ENCODE measurements around the gene KRTAP9-3.
"Not testable (repeated sequence)": the region's sequence is repeated elsewhere in the genome, so short reads cannot be mapped to it uniquely, and the experiment has no call there.

Gene KRTAP9-3

DNA sequence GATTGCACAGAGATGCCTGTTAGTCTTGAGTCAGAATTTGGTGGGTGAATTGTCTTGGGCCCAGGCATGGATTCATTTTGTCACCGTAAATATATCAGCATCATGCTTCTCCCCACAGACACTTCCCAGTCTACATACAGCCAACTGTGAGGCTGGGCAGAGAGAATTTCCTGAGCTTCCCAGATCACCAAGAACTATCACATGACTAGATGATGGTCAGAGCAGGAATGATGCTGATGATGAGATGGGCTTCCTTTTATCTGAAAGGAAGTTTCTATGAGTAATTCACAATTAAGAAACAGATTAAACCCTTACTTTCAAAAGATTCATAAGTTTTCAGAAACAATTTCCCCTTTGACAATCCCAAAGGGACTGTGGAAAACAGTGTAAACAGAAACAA, 22.6 kb downstream of the KRTAP9-3 start:
- DNase-seq, result no peak

DNA sequence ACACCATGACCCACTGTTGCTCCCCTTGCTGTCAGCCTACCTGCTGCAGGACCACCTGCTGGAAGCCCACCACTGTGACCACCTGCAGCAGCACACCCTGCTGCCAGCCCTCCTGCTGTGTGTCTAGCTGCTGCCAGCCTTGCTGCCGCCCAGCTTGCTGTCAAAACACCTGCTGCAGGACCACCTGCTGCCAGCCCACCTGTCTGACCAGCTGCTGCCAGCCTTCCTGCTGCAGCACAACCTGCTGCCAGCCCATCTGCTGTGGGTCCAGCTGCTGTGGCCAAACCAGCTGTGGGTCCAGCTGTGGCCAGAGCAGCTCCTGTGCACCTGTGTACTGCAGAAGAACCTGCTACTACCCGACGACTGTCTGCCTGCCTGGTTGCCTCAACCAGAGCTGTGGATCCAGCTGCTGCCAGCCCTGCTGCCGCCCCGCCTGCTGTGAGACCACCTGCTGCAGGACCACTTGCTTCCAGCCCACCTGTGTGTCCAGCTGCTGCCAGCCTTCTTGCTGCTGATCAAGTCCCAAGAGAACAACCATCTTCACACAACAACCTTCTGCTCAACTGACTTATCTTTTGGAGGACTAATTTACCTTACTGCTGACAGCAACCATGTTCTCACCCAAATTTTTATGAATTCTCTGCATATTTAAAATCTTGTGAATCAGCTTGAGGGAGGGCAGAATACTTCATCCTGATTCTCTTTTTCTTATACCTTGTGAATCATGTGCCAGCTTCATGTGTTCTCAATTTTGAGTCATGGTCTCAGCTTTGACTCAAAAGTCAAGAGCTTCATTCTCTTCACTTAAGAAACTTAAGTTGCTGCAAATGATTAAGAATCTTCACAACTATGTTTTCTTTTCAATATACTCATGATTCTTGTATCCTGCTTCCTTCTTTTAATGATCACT, 23.4 kb downstream of the KRTAP9-3 start, which contains the start of gene KRTAP9-9:
Gene KRTAP9-9 (plus strand): TSS at position 4 of the 910 bp plus-strand sequence.
- DNase-seq, result not testable (repeated sequence)

DNA sequence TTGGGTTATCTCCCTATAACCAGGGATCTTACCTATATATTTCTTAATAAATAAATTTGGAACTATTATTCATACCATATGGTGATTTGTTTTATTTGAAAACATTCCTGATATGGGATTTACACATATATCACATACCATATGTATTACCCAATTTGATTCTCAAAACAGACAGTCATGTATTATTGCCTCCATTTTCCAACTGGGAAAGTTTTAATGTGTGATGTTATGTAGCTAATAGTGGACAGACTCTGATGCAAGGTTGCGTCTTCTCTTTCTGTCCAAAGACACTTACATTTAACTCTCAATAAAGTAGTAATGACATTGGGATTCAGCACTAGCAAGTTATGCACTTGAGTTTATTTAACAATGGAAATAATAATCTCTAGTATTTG, 24.0 kb downstream of the KRTAP9-3 start:
- DNase-seq, result no peak

DNA sequence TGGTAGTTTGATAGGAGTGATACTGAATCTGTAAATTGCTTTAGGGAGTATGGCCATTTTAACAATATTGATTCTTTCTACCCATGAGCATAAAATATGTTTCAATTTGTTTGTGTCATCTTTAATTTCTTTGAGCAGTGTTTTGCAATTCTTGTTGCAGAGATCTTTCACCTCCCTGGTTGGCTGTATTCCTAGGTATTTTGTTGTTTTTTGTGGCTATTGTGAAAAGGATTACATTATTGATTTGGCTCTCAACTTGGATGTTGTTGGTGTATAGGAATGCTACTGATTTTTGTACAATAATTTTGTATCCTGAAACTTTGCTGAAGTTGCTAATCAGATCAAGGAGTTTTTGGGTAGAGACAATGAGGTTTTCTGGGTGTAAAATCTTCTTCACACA, 26.2 kb downstream of the KRTAP9-3 start:
- no peak for DNase-seq

DNA sequence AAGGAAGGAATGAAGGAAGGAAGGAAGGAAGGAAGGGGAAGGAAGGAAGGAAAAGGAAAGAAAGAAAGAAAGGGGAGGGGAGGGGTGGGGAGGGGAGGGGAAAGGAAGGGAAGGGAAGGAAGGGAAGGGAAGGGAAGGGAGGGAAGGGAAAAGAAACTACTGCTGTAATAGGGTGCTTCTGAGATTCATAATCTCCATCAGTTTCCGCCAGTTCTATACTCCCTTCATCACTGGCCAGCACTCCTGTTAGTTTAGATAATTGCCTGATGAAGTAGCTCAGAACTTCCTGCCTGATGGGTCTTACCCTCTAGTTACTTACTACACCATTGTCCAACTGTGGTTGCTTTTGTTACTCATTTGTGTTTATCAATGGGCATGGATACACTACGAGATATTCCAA, 31.0 kb downstream of the KRTAP9-3 start:
- no peak for DNase-seq

DNA sequence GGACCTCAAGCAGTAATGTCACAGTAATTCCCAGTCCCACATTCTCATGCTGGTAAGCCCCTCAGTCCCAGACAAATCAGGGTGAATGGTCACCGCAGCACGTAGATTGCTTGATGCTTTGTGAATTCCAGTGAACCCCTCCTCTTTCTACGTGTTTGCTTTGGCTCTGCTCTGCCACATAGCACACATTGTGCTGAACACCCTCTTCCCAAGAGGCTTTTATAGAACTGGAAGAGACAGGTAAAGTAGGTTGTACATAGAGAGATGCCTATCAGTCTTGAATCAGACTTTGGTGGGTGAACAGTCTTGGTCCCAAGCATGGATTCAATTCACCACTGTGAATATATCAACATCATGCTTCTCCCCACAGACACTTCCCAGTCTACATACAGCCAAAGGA, 32.4 kb downstream of the KRTAP9-3 start:
- no peak for DNase-seq

DNA sequence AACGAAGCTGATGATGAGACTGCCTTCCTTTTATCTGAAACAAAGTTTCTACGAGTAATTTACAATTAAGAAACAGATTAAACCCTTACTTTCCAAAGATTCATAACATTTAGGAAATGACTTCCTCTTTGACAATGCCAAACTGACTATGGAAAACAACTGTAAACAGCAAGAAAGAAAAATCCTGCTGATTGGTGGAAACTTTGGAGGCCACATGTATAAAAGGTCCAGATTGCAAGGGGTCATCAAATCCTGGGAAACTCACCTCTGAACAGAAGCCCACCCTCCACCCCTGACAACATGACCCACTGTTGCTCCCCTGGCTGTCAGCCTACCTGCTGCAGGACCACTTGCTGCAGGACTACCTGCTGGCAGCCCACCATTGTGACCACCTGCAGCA, 32.8 kb downstream of the KRTAP9-3 start, which contains the start of gene KRTAP9-6:
Gene KRTAP9-6 (plus strand): TSS at position 301 of the 400 bp plus-strand sequence. CDS start 0 bp downstream, at position 301.
- no peak for DNase-seq

DNA sequence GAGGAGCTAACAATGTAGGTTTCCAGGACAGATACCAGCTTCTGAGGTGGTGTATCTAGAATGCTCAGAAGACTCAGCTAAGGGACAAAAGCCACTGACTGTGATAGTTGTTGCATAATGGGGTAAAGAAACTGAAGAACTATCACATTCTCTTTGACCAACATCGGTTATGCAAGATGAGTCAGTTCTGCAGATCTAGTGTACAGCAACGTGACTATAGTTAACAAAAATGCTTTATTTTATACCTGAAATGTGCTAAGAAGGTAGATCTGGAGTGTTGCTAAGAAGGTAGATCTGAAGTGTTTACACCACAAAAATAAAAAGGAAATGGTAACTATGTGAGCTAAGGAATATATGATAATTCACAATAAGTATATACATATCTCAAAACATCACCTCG, 35.5 kb downstream of the KRTAP9-3 start:
- DNase-seq, result no peak

DNA sequence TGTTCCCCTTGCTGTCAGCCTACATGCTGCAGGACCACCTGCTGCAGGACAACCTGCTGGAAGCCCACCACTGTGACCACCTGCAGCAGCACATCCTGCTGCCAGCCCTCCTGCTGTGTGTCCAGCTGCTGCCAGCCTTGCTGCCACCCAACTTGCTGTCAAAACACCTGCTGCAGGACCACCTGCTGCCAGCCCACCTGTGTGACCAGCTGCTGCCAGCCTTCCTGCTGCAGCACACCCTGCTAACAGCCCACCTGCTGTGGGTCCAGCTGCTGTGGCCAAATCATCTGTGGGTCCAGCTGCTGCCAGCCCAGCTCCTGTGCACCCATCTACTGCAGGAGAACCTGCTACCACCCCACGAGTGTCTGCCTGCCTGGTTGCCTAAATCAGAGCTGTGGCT, 39.1 kb downstream of the KRTAP9-3 start:
- DNase-seq, result not testable (repeated sequence)

DNA sequence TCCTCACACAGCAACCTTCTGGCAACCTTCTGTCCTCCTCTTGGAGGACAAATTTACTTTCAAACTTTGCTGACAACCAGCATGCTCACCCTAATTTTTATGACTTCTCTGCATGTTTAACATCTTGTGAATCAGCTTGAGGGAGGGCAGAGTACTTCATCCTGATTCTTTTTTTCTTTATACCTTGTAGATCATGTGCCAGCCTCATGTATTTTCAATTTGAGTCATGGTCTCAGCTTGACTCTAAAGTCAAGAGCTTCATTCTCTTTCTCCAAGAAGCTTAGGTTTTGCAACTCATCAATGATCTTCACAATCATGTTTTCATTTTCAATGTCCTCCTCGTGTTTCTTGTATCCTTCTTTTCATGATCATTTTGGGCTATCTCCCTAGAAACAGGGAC, 39.6 kb downstream of the KRTAP9-3 start:
- DNase-seq, result no peak

DNA sequence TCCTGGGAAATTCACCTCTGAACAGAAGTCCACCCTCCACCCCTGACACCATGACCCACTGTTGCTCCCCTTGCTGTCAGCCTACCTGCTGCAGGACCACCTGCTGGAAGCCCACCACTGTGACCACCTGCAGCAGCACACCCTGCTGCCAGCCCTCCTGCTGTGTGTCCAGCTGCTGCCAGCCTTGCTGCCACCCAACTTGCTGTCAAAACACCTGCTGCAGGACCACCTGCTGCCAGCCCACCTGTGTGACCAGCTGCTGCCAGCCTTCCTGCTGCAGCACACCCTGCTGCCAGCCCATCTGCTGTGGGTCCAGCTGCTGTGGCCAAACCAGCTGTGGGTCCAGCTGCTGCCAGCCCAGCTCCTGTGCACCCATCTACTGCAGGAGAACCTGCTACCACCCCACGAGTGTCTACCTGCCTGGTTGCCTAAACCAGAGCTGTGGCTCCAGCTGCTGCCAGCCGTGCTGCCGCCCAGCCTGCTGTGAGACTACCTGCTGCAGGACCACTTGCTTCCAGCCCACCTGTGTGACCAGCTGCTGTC, 43.5 kb downstream of the KRTAP9-3 start, which contains the start of gene KRTAP9-7:
Gene KRTAP9-7 (plus strand): TSS at position 51 of the 543 bp plus-strand sequence. CDS start 0 bp downstream, at position 51.
- not testable (repeated sequence) for DNase-seq

DNA sequence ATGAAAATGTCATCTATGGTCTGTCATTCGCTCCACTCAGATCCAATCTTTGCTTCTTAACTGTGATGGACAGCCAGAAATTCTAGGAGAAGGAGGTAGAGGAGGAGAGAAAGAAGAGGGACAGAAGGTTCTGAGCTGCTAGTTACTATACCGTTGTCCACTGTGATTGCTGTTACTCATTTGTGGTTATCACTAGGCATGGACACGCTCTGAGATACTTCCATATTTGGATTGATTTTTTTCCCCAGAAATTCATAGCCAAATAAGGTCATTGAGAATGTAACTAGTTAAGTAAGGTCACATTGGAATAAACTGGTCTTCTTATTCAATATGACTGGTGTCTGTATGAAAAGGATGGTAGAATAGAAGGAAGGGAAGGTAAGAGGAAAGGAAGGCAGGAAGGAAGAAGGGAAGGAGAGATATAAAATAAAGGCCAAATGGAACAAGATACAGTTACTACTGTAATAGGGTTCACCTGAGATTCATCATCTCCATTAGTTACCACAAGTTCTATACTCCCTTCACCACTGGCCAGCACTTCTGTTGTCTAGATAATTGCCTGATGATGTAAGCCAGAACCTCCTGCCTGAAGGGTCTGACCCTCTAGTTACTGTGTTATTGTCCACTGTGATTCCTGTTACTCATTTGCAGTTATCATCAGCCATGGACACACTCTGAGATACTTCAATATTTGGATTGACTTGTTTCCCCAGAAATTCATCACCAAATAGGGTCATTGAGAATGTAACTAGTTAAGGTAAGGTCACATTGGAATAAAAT, 46.1 kb downstream of the KRTAP9-3 start:
- DNase-seq, result no peak
